Kidney (tissue), 14 donors: Measurements from ENCODE around the gene FEZF2. TPM values are rescaled to one million over a fixed set of nuclear protein-coding genes. Genes with fewer than 3 reads are reported as not detected.

Source experiments
- DNase-seq, 5 donors: peaks; one replicate each; pipeline ENCODE4 v3.0.0-alpha.2; 2013 to 2020
- FAIRE-seq: peaks from 2 replicates; lab custom pipeline; 2012; peaks lifted over from hg19 to GRCh38; lab: Jason Lieb, UNC
- H3K27ac ChIP-seq, 2 donors: one replicate each; pipeline ENCODE4 v1.7.0; 2013; ENCODE audit warnings: low read depth in 2 of 2, low read length in 2 of 2, inconsistent platforms in 1 of 2
- H3K27me3 ChIP-seq: one replicate; pipeline ENCODE4 v1.7.1; 2013; ENCODE audit warnings: low read length, inconsistent platforms; ENCODE audit not compliant: control insufficient read depth, insufficient read depth
- H3K36me3 ChIP-seq, 3 donors: one replicate each; pipeline versions ENCODE4 v1.7.0 to v1.7.1; 2013; ENCODE audit warnings: low read length in 3 of 3, control low read depth in 1 of 3, inconsistent platforms in 1 of 3; ENCODE audit not compliant: insufficient read depth in 3 of 3, control insufficient read depth in 2 of 3
- H3K4me1 ChIP-seq, 3 donors: one replicate each; pipeline versions ENCODE4 v1.7.0 to v1.7.1; 2013; ENCODE audit warnings: low read length in 3 of 3, inconsistent platforms in 1 of 3, low read depth in 1 of 3; ENCODE audit not compliant: control insufficient read depth in 2 of 3, insufficient read depth in 2 of 3
- H3K4me3 ChIP-seq, 3 donors: one replicate each; pipeline versions ENCODE4 v1.7.0 to v1.8.1; 2013; ENCODE audit warnings: low read length in 3 of 3, control low read depth in 1 of 3, inconsistent platforms in 1 of 3
- H3K9ac ChIP-seq, 3 donors: one replicate each; pipeline versions ENCODE4 v1.7.0 to v1.7.1; 2013; ENCODE audit warnings: low read length in 3 of 3, control low read depth in 1 of 3, inconsistent platforms in 1 of 3
- H3K9me3 ChIP-seq, 3 donors: one replicate each; pipeline versions ENCODE4 v1.7.0 to v1.7.1; 2013; ENCODE audit warnings: low read length in 3 of 3, control low read depth in 1 of 3, inconsistent platforms in 1 of 3; ENCODE audit not compliant: control insufficient read depth in 2 of 3, insufficient read depth in 1 of 3
- CTCF ChIP-seq: IDR thresholded peaks from 3 replicates; pipeline ENCODE4 v1.5.1; 2012; ENCODE audit warnings: mild to moderate bottlenecking, moderate library complexity, borderline replicate concordance; ENCODE audit not compliant: insufficient read depth; ENCODE audit errors: extremely low read depth
- intact Hi-C: fragments of 100-400 bp; cut with DNase I; formaldehyde crosslinking; loops from one replicate; pipeline ENCODE4 v1.11.1; 2022
- polyA plus RNA-seq: library from polyadenylated mRNA; stranded (reverse); fragments of 350-450 nt; fragmentation: Illumina TruSeq; extraction: RNeasy Lipid Tissue Mini Kit (QIAGEN cat#74804); gene quantifications from one replicate; pipeline ENCODE4 v1.2.3, GENCODE V29; 2014; ENCODE audit warnings: low read depth, low replicate concordance; ENCODE audit not compliant: insufficient read depth
- total RNA-seq: library from RNA; stranded (reverse); fragmentation: NEBNext Ultra II Directional; extraction: Animal tissue kit (Norgen Biotek cat#: 25700); gene quantifications from one replicate; pipeline ENCODE4 v1.2.1, GENCODE V29; 2021
- donor health status: control.
- donor health status: control.
- donor health status: control.
- donor health status: control.
- donor health status: control.
- donor health status: DM: yes; HTN: yes; CAD: no.
- donor health status: Normal renal cell carcinoma (clear cell type).

The FEZF2 gene
- total and polyA plus RNA-seq, 2 donors from 2014 or later, result not detected

GRCh38 chr3:62370112-62370857 lies 3.1 kb downstream of the FEZF2 start:
- Histone ChIP-seq H3K4me3 (no peak overlapping the region), H3K9ac (no peak overlapping the region), H3K9me3 (no peaks in the 10 kb centered on the region), H3K4me1 (peaks cover 0 to 12% (median 0%) of the 10 kb centered on the region in 3 donors), H3K27ac (no peak overlapping the region), H3K36me3 (no peaks in the 10 kb centered on the region), H3K27me3 (peaks cover 71% of the 10 kb centered on the region)
- no peak for FAIRE-seq
- TF ChIP-seq CTCF, result no peak
- DNase-seq, result peak in 3 of 5 donors; percentile 39 to 70 (median 48)
- intact Hi-C loops, result no loop called here

- TF ChIP-seq CTCF, result no peak
- Histone ChIP-seq H3K4me1 (peaks cover 0 to 12% (median 0%) of the 10 kb centered on the region in 3 donors), H3K9me3 (no peaks in the 10 kb centered on the region), H3K36me3 (no peaks in the 10 kb centered on the region), H3K27me3 (peaks cover 69% of the 10 kb centered on the region), H3K4me3 (no peak overlapping the region), H3K27ac (no peak overlapping the region), H3K9ac (no peak overlapping the region)
- FAIRE-seq (no peak), DNase-seq (peak in 1 of 5 donors; percentile 11)
- intact Hi-C loops, result no loop called here
Measured at GRCh38 chr3:62369476-62369743, 3.9 kb downstream of the FEZF2 start.

- TF ChIP-seq CTCF, result no peak
- DNase-seq (peak in 3 of 5 donors; percentile 18 to 29 (median 24)), FAIRE-seq (no peak)
- Histone ChIP-seq H3K36me3 (no peaks in the 10 kb centered on the region), H3K4me3 (no peak overlapping the region), H3K27ac (no peak overlapping the region), H3K9ac (no peak overlapping the region), H3K4me1 (peaks cover 0 to 10% (median 0%) of the 10 kb centered on the region in 3 donors), H3K27me3 (peaks cover 64% of the 10 kb centered on the region), H3K9me3 (no peaks in the 10 kb centered on the region)
- intact Hi-C loops, result no loop called here
Measured at GRCh38 chr3:62368705-62369475, 4.5 kb downstream of the FEZF2 start.
